ENCODE measurements around the gene PKHD1.

Gene PKHD1

GRCh38 chr6:51846531-51846930 lies 240.9 kb downstream of the PKHD1 start:
- DNase-seq = no peak

- DNase-seq = no peak
Measured at GRCh38 chr6:51844336-51844735, 243.1 kb downstream of the PKHD1 start.

GRCh38 chr6:51843456-51844056 lies 243.9 kb downstream of the PKHD1 start:
- DNase-seq = no peak

GRCh38 chr6:51842804-51843378 lies 244.5 kb downstream of the PKHD1 start:
- DNase-seq = no peak

GRCh38 chr6:51842061-51842803 lies 245.2 kb downstream of the PKHD1 start:
- DNase-seq = no peak

- no peak for DNase-seq
Measured at GRCh38 chr6:51841626-51842025, 245.8 kb downstream of the PKHD1 start.

- DNase-seq = no peak
Measured at GRCh38 chr6:51839726-51840374, 247.6 kb downstream of the PKHD1 start.

- no peak for DNase-seq
Measured at GRCh38 chr6:51830666-51831065, 256.7 kb downstream of the PKHD1 start.

GRCh38 chr6:51827580-51827979 lies 259.8 kb downstream of the PKHD1 start:
- DNase-seq = no peak

- no peak for DNase-seq
Measured at GRCh38 chr6:51824940-51825339, 262.5 kb downstream of the PKHD1 start.

GRCh38 chr6:51820555-51820954 lies 266.9 kb downstream of the PKHD1 start:
- DNase-seq = no peak

- DNase-seq = no peak
Measured at GRCh38 chr6:51818520-51819022, 268.8 kb downstream of the PKHD1 start.

- no peak for DNase-seq
Measured at GRCh38 chr6:51817832-51818231, 269.6 kb downstream of the PKHD1 start.

- DNase-seq = no peak
Measured at GRCh38 chr6:51814418-51814817, 273.0 kb downstream of the PKHD1 start.

GRCh38 chr6:51813904-51814303 lies 273.5 kb downstream of the PKHD1 start:
- no peak for DNase-seq

- DNase-seq = no peak
Measured at GRCh38 chr6:51812231-51812630, 275.2 kb downstream of the PKHD1 start.

GRCh38 chr6:51805517-51805916 lies 281.9 kb downstream of the PKHD1 start:
- no peak for DNase-seq

GRCh38 chr6:51800603-51801002 lies 286.8 kb downstream of the PKHD1 start:
- no peak for DNase-seq

GRCh38 chr6:51793393-51793792 lies 294.0 kb downstream of the PKHD1 start:
- DNase-seq = no peak

GRCh38 chr6:51792273-51793030 lies 295.0 kb downstream of the PKHD1 start:
- DNase-seq = no peak

- DNase-seq = no peak
Measured at GRCh38 chr6:51790946-51791345, 296.5 kb downstream of the PKHD1 start.

- no peak for DNase-seq
Measured at GRCh38 chr6:51788121-51788520, 299.3 kb downstream of the PKHD1 start.

GRCh38 chr6:51778666-51779065 lies 308.7 kb downstream of the PKHD1 start:
- no peak for DNase-seq

Data from SHP77 treated with DMSO at 0.1 percent for 48 hours (cell line).